Brain pericyte (primary cell): Measurements from ENCODE around the gene PIGX.

Experiments
- DNase-seq: peaks from one replicate; pipeline ENCODE4 v3.0.0-alpha.2; 2012; ENCODE audit warnings: low read depth, low spot score

PIGX gene

DNA sequence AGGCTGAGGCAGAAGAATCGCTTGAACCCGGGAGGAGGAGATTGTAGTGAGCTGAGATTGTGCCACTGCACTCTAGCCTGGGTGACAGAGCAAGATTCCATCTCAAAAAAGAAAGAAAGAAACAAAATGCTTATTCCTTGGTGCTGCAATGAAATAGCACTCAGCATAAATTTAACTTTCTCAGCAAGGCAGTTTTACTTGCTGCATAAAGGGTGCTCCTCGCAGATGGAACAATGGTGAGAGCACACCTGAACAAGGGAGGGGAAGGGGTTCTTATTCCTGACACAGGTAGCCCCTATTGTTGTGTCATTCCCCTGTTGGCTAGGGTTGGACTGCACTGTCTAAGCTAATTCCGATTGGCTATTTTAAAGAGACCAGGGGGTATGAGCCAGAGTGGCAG lies 44.6 kb downstream of the PIGX start:
- no peak for DNase-seq

DNA sequence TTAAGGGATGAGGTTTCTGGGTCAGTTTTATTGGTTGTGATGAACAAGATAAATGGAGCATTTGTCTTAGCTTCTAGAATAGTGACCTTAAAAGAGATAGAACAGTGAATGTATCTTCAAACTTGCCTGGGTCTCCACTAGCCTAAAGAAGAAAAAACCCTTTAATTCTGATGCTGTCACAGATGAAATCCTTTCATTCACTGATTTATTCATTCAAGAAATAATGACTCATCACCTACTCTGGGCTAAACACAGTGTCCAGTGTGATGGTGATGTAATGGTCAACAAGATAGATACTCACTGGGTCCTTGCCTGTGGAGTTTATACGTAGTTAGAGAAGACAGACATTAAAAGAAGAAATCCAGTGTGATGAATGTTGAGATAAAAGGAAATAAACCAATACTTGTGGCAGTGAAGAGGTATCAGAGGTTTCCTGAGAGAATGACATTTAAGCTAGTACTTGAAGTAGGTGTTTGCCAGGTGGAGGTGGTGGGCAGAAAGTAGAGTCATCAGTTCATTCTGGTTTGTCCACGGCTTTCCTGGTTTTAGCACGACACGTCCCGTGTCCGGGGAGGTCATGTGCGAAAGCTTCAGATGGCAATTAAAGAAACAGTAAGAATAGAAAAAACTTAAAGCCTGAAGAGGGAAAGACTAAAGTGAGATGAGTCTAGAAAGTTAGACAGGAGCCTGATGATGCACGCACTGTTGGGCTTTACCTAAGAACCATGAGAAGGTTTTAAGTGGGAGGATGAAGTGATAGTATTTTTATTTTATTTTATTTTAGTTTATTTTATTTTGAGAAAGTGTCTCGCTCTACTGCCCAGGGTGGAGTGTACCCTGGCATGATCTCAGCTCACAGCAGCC lies 45.9 kb downstream of the PIGX start:
- peak; percentile 16 for DNase-seq

DNA sequence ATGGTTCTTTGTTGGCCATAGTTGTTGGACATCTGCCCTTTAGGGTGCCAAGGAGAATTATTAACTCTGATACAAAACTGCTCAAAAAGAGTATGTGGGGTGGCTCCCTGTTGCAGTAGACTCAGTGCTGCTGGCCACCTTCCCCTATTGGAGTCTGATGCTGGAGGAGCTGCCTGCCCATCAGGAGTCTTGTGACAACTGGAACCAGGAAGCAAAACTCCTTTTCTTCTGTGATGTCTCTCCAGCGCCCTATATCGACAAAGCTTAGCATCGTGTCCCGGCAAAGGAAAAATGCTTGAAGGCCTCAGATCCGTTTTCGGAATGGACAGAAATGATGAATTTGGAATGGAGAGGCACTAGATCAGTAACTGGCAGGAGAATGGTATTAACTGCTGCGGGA lies 51.0 kb downstream of the PIGX start:
- no peak for DNase-seq

DNA sequence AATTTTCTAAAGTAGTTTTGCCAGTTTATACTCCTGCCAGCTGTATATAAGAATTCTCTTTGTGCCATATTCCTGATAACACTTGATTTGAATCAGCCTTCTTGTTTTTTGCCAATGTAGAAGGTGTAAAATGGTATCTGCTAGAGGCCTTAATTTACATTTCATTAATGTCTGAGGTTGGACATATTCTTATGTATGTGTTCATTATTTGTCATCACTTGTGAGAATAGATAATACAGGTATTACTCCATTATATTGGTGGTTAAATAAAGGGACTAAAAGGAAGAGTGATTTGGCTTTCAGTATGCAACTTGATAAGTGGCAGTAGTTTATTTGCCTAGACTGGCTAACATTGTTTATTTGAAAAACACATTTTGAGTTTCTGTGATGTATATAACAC lies 53.3 kb downstream of the PIGX start:
- no peak for DNase-seq

DNA sequence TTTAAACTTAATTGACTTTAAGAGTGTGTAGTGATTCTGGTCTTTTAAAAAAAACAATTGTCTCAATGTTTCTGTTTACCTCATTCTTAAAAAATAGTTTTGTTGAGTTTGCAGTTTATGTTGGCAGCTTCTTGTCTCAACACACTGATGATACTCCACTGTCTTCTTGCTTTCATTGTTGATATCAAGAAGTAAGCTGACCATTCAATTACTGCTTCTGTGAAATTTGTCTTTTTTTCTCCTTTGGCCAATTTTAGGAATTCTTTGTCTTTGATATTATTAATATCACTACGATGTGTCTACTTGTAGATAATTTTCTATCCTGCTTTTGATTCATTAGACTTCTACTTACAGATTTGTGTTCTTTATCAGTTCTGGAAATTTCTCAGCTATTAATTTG lies 58.9 kb downstream of the PIGX start:
- no peak for DNase-seq

DNA sequence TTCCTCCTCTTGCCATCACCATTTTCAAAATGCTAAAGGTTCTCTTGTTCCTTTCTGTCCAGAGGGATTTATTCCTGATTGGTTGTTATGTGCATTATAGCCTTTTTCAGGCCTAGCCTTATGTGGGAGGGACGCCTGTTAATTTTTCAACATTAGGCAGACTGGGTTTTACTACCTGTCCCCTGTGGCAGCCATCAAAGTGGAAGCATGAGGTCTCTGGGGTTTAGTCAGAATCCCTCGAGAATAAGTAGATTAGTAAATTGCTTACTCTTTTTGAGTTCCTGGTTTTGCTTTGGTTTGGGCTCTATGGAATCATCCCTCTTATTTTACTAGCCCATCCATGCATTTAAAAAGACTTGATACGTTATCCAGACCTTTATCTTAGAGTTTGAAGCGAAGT lies 59.9 kb downstream of the PIGX start:
- DNase-seq, result no peak

DNA sequence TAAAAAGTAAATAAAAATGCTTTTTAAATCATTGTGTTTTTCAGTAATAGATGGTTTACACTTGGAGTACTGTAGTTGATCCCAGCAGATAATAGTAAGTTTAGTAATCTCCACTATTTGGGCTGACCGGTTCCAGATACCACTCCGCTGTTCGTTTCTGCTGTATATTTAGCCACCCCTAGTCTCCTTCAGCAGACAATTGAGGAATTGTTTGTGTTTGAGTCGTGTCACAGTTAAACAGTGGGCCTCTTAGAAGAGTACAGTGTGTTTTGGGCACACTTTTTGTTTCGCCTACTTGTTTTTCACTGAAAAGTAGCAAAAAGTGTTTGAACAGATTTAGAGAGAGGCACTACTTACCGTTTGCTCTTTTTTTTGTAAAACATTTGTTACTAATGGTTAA lies 60.7 kb downstream of the PIGX start:
- DNase-seq, result no peak

DNA sequence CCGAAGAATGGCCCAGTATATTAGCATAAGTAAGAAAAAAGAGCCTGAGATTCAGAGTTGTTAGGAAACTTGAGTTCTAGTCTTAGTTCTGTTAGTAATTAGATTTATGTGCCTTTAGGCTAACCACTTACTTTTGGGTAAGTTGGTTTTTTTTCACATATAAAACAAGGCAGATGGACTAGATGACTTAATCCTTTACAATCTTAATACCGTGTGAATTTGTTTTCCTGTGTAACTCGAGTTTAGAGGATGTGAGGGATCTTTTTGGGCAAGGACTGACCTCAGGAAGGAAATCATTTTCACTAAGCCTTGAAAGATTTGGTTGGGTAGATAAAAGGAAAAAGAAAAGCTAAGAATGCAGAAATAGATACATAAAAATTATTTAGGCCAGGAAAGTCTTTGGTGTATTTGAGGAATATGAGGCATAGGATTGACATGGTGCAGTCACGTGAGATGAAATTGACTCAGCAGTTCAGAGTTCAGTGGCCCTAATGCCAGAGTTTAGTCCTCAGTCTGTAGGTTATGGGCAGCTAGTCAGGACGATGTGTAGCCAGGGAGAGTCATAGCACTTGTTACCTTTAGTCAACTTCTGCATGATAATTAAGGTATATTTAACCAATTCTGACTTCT lies 62.1 kb downstream of the PIGX start:
- DNase-seq, result no peak

DNA sequence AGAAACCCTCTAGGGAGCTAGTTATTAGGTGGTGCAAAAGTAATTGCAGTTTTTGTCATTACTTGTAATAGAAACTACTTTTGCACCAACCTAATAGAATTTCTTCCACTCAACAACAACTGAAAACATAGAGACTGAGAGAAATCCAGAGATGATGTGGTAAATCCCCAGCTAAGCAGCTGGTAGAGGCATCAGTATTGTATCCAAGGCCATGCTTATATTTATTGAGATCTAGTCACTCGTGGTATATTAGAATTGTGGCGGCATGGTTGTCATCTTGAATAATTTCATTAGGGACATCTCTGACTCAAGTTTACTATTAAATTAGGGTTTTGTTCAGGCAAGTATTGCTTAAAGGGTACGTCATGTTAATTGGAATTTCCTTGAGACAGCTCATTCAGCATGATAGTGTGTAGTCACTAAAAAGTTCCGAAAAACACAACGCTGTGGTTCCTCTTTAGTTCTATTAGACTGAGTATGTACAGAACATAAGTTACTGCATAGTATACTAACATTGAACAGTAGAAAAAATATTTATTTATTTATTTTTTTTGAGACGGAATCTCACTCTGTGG lies 62.8 kb downstream of the PIGX start:
- DNase-seq, result no peak

DNA sequence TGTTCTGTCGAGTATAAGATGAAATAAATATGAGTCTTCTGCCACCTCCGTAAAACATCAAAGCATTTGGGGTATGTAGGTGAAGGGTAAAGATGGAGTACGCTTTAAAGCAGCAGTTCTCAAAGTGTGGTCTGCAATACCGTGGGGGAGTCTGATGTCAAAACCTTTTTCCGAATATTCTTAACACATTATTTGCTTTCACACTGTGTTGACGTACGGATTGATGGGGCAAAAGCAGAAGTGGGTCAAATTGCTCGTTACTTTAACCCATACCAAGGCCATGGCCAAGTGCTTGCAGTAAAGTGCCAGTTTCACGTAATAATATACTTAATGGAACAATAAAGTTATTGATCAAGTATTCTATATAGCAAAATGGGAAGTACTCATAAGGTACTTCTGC lies 63.8 kb downstream of the PIGX start:
- DNase-seq, result no peak

DNA sequence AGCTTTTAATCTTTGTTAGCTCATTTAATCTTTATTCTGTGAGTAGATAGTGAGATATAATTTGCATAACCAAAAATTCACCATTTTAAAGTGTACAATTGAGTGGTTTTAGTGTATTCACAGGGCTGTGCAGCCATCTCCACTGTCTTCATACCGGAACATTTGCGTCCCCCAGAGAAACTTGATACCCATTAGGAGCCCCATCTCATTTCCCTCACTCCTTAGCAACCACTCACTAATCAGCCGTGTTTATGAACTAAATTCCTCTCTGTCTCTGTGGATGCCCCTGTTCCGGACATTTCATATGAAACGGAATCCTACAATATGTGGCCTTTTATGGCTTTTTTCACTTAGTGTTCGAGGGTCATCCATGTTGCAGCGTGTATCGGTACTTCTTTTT lies 65.7 kb downstream of the PIGX start:
- DNase-seq, result no peak

DNA sequence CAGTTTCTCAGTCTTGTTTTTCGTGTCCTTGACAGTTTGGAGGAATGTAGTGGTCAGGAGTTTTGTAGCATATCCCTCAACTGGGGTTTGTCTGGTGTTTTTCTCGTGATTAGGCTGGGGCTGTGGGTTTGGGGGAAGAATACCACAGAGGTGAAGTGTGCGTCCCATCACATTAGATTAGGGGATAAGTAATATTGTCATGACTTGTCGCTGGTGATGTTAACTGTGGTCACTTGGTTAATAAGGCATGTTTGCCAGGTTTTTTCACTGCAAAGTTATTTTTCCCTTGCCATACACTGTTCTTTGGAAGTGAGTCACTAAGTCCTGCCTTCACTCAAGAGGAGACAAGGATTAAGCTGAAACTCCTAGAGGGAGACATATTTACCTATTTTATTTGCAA lies 66.6 kb downstream of the PIGX start:
- DNase-seq, result no peak

DNA sequence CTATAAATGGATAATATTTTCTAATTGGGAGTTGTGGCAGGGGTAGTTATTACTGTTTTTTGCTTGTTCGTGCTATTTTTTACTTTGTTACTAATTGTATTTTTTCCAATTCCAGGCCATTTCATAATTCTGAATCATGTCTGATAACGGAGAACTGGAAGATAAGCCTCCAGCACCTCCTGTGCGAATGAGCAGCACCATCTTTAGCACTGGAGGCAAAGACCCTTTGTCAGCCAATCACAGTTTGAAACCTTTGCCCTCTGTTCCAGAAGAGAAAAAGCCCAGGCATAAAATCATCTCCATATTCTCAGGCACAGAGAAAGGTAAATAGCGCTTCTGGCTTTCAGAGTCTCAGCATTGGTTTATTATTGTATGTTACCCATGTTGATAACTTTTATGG lies 70.3 kb downstream of the PIGX start:
- DNase-seq, result no peak
